ENCODE results near the gene PNMA8B. TPM values are rescaled to one million over a fixed set of nuclear protein-coding genes. Genes with fewer than 3 reads are reported as not detected.

Gene PNMA8B
- total RNA-seq, 1 experiment from 2014 or later, result 1.5 TPM

DNA sequence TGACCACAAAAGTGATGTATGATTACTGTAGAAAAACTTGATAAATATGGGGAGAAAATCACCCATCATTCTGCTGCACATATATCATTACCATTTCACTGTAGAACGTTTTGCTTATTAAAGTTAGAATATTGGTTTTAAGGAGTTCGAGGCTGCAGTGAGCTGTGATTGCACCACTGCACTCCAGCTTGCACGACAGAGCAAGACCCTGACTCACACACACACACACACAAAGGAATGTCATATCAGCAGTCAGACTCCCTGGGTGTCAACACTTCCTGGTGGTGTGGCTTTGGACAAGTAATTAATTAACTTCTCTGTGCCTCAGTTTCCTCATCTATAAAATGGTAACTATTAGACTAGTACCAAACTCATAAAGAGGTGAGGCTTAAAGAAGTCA, 13.0 kb downstream of the PNMA8B start:
- H4K91ac ChIP-seq (ENCODE audit: insufficient read length, low read depth, low read length), result no peak overlapping the region
- H2BK12ac ChIP-seq (ENCODE audit: insufficient read length, low read depth, low read length), result no peak overlapping the region
- H3K9ac ChIP-seq (ENCODE audit: extremely low read depth, insufficient read length, low read length), result no peak overlapping the region
- no peak overlapping the region for H4K8ac ChIP-seq (replicated peaks; ENCODE audit: insufficient read length, low read depth, low read length)
- DNase-seq, result no peak
- peaks cover 3% of the 10 kb centered on the region for H3K23me2 ChIP-seq (ENCODE audit: insufficient read length, low read depth, low read length, poor library complexity, severe bottlenecking)
- no peaks in the 10 kb centered on the region for H3K79me2 ChIP-seq (ENCODE audit: insufficient read depth, low read length)
- no peak overlapping the region for H2BK20ac ChIP-seq (ENCODE audit: low read depth, low read length, poor library complexity, severe bottlenecking)
- no peak overlapping the region for H3K27ac Mint-ChIP-seq
- H2BK15ac ChIP-seq (ENCODE audit: low read depth, low read length), result no peak overlapping the region
- H3K4me1 ChIP-seq (ENCODE audit: insufficient read depth, low read length), result no peaks in the 10 kb centered on the region
- no peak overlapping the region for H3K27ac ChIP-seq (ENCODE audit: insufficient read length, low read depth, low read length)
- WGBS (ENCODE audit: extremely low coverage, insufficient read length, low lambda C conversion rate), result no CpG with 5 or more reads among the region's 3 CpGs
- no peaks in the 10 kb centered on the region for H4K20me1 ChIP-seq (ENCODE audit: control insufficient read depth, insufficient read depth, insufficient read length)
- no peaks in the 10 kb centered on the region for H3K79me1 ChIP-seq (ENCODE audit: insufficient read depth, low read depth, low read length, poor library complexity, severe bottlenecking)
- no peak overlapping the region for H3K4me3 Mint-ChIP-seq
- no peak overlapping the region for H2AFZ ChIP-seq (ENCODE audit: low read length)
- no peak overlapping the region for H2BK120ac ChIP-seq (ENCODE audit: low read depth, low read length, poor library complexity, severe bottlenecking)
- peaks cover 20 to 31% of the 10 kb centered on the region in 2 experiments for H3K4me1 Mint-ChIP-seq
- H3K4me2 ChIP-seq (ENCODE audit: insufficient read depth, insufficient read length, low read length), result no peak overlapping the region
- no peak overlapping the region for H2BK5ac ChIP-seq (ENCODE audit: insufficient read length, low read length)
- TF ChIP-seq CTCF (conservative IDR thresholded peaks at IDR 0.05), result no peak
- H3K18ac ChIP-seq (ENCODE audit: insufficient read length, low read depth, low read length), result no peak overlapping the region
- no peak overlapping the region for H4K5ac ChIP-seq (ENCODE audit: insufficient read length, low read depth, low read length)
- H3K27me3 Mint-ChIP-seq (ENCODE audit: low read depth), result peaks cover 19% of the 10 kb centered on the region
- no peak overlapping the region for H3K23ac ChIP-seq (ENCODE audit: insufficient read length, low read depth, low read length)
- no peak overlapping the region for H3T11ph ChIP-seq (ENCODE audit: low read length)
- H3K14ac ChIP-seq (ENCODE audit: insufficient read depth, low read length), result no peak overlapping the region
- no peaks in the 10 kb centered on the region; a peak in 1 of 5 replicates for H3K9me3 Mint-ChIP-seq
- H3K4ac ChIP-seq (ENCODE audit: low read depth, low read length), result no peak overlapping the region
- no peaks in the 10 kb centered on the region for H3K9me3 ChIP-seq (ENCODE audit: control insufficient read depth, low read depth, low read length)
- no peak overlapping the region for H3K56ac ChIP-seq (ENCODE audit: insufficient read length, low read depth, low read length)
- H3K27me3 ChIP-seq (ENCODE audit: insufficient read depth, low read length), result no peaks in the 10 kb centered on the region; the same call in 1 of the 2 replicates
- no peak overlapping the region for H2AK5ac ChIP-seq (ENCODE audit: insufficient read length, low read length)
- H3K36me3 Mint-ChIP-seq (ENCODE audit: insufficient read depth in 1 of 3, low read depth in 3 of 3), result no peaks in the 10 kb centered on the region
